ENCODE results near the gene ARSK.

Gene ARSK, protein sequence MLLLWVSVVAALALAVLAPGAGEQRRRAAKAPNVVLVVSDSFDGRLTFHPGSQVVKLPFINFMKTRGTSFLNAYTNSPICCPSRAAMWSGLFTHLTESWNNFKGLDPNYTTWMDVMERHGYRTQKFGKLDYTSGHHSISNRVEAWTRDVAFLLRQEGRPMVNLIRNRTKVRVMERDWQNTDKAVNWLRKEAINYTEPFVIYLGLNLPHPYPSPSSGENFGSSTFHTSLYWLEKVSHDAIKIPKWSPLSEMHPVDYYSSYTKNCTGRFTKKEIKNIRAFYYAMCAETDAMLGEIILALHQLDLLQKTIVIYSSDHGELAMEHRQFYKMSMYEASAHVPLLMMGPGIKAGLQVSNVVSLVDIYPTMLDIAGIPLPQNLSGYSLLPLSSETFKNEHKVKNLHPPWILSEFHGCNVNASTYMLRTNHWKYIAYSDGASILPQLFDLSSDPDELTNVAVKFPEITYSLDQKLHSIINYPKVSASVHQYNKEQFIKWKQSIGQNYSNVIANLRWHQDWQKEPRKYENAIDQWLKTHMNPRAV

DNA sequence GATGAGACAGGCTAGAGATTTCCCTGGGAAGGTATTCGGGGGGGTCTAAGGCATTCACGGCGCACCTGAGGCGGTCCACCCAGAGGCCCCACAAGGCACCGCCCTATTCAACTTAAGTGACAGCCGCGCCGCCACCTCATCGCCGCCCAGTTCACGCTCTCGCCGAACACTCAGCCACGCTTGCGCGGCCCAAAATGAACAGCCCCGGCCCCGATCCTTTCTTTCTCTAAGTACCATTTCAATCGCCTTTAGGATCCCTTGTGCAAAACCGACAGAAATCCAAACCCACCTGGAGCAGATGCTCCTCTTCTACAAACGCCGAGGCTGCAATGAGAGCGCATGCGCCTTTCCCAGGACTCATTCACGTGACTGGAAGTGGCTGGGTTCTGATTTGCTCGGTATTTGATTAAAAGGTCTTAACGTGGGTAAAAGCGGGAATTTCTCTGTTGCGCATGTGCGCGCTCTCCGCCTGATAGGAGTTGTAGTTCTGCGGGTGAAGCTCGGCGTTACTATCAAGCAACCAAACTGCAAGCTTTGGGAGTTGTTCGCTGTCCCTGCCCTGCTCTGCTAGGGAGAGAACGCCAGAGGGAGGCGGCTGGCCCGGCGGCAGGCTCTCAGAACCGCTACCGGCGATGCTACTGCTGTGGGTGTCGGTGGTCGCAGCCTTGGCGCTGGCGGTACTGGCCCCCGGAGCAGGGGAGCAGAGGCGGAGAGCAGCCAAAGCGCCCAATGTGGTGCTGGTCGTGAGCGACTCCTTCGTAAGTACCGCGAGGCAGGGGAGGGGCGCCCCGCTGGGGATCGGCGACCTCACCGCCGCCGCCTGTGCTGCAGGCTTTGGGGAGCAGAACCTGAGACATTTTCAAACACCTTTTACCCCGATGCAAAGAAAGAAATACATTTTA lies at the start of gene ARSK, which contains the start of gene SKIC3:
ARSK (plus strand) TSS at position 455 of the 902 bp plus-strand sequence; CDS start at position 633, 178 bp downstream.
SKIC3 (minus strand) TSS at position 331 of the 902 bp plus-strand sequence. CDS start 7,827 bp downstream, outside the sequence.
- peak; percentile 93 for DNase-seq

DNA sequence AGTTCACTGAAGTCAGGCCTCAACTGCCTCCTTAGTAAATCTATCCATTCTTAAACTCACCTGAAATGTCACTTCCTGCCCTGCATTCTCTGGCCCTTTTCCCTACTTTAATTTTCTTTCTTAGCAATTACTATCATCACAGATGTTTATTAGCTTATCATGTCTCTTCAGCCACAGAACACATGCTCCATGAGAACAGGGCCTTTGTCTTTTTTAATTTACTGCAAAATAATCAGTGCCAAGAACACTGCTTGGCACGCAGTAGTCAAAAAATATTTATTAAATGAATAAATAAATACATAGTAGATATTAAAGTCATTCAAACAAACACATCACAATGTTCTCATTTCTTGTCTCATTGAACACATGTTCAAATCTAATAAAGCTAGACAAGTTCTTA lies 46.4 kb upstream of the ARSK start:
- no peak for DNase-seq

DNA sequence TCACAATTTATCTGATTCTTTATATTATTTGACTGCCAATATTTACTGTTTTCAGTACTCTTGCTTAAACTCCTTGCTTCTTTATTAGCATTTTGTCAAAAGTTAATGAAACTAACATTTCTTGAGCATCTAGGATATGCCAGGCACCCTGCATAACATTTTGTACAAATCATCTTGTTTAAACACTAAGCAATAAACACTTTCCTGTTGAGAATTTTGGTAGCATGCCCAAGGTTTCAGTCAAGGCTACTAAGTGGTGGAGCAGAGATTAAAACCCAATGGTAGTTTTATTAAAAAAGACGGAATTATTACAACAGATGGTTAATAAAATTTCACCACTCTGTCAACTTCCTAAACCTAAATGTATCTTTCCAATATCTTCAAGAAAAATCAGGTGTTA lies 43.3 kb upstream of the ARSK start:
- DNase-seq = no peak

DNA sequence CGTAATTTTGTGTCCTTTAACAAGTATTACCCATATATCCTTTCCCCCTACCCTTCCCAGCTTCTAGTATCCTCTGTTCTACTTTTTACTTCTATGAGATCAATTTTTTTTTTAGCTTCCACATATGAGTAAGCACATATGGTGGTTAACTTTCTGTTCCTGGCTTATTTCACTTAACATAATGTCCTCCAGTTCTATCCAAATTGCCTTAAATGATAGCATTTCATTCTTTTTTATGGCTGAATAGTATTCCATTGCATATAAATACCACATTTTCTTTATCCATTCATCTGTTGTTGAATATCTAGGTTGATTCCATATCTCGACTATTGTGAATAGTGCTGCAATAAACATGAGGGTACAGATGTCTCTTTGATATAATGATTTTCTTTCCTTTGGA lies 36.5 kb upstream of the ARSK start:
- no peak for DNase-seq

DNA sequence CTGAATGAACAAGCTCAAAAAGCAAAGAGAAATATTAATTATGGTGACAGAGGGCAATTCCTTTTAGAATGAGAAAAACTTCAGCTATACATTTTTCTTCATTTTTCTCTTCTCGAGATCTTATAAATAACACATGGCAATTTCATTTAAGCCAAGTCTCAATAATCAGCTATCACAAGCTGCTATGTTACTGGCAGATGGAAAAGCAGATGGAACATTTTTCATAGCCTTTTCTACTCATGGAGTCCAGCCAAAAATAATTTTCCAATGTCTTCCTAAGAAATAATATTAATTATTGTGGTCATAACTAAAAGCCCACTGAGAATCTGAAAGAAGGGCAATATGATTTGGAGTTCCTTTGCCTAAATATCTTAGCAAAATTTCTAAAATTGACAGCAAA lies 35.8 kb upstream of the ARSK start:
- no peak for DNase-seq

DNA sequence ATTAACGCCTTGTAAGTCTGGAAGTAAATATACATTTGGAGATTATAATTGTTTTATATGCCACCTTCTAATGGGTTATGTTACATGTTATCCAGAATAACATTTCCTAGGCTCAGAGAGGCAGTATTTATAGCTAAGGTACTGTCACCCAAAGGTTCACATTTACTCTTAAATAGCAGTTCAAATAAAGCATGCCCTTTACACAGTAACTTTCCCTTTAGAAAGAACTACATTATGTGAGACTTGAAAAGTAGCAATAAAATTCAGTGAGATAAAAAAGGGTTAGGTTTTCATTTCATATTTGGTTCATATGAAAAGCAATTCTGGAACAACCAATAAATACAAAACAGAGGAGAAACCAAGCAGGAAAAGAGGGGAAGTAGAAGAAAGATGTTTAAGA lies 35.2 kb upstream of the ARSK start:
- DNase-seq = no peak

DNA sequence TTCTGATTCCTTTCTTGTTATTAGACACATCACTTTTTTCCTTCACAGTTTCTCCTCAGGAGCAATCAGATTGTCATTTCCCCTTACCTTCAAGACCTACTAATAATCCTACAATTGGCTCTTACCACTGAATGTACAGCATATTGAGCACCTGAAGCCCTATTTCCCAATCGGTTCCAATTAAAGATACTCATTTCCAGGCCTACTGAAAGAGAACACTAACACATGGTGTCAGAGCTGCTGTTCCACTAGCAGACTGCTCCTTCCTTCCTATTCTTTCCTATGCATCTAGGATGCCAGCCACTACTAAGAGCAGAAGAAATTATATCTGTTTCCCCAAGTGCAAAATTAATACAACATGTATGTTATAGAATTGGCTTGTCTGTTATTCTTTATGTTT lies 34.7 kb upstream of the ARSK start:
- DNase-seq = no peak

DNA sequence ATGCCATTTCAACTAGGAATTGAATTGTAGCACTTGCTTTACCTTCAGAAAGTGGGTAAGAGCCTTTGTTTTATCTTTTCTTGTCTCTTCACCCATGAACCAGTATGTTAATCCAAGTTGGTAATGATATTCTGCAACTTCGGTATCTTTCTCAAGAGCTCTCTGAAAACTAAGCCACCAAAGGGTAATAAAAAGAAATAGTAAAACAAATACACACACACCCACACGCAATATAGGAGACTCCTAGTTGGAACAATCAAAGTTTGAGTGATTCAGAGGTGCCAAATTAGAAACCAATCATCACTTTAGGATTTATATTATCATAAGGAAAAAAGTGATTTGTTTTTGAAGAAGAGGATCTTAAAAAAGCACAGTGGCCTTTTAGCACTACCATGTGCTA lies 30.5 kb upstream of the ARSK start:
- no peak for DNase-seq

DNA sequence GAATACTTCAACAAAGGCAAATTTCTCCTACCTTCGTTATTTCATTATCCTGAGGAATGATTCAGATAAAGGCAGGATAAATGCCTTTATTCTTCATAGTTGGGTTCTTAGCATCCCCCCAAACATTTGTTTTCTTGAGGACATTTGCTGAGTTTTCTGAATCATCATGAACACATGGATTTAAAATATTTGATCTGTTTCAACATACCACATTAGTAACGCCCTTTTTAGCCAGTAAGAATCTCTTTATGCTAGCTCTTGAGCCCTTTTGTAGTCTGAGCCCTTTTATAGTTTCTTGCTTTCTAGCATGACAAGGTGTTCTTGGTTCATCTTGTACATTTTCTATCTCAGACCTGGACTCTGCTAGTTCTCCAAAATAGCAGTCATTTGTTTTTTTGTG lies 28.0 kb upstream of the ARSK start:
- DNase-seq = no peak

DNA sequence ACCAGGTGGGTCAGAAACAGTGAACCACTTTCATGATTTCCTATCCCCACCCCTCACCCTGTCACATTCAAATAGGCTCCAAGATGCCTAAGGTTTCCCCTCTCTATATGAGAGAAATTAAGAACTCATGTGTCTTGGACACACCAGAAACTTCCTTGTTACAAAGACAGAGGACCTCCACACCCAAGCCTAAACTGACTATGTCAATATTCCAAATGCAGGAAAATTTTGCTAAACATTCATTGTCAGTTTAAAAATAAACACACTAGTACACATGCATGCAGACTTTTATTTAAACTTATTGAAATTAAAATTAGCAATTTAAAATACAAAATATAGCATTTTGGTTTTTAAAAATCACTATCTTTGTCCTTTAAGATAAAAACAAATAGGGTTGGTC lies 26.3 kb upstream of the ARSK start:
- DNase-seq = no peak

DNA sequence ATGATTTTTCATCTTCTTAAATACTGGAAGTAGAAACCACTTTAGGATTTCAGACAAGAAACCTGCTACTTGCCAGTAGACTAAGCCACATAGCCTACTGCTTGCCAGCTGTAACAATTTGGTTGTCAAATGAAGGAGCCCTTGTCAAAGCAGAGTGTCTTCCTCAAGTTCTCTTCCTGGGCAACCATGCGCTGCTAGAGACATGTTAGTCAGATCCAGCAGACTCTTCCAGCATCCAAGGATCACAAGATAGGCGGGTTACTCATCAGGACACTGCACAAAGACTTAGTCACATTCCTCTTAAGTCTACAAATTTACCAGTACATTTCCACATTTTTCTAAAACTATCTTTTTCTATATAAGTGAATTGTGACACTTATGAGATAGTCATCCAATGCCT lies 24.5 kb upstream of the ARSK start:
- DNase-seq = no peak

DNA sequence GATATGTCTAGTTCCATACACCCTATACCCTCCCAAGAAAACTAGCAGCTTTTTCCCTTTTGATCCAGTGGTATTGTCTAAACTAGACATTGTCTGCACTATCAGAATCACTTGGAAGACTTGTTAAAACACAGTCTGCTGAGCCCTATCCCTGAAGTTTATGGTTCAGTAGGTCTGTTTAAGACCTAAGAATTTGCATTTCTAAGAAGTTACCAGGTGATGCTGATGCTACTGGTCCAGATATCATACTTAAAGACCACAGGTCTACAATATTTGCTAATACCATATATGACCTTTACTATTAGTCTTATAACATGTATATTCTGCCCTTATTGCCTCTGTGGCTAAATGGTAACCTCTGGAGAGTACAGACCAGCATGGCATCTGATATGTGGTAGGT lies 23.4 kb upstream of the ARSK start:
- no peak for DNase-seq

DNA sequence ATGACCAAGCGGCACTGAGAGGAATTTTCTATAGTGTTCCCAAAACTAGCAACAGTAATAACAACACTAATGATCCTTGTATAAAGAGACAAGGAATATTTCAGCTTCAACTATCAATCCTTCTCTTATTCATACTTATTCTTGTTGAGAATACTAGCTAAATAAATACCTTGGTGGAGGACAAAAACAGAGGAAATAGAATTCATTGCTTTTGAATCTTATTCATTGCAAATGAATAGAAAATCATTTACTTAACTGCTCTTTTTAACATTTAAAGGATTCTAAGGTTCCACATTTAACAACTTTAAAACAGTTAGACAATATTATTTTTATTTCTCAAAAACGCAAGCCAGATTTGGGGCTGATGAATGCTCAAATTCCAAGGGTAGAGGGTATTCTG lies 22.5 kb upstream of the ARSK start:
- no peak for DNase-seq

DNA sequence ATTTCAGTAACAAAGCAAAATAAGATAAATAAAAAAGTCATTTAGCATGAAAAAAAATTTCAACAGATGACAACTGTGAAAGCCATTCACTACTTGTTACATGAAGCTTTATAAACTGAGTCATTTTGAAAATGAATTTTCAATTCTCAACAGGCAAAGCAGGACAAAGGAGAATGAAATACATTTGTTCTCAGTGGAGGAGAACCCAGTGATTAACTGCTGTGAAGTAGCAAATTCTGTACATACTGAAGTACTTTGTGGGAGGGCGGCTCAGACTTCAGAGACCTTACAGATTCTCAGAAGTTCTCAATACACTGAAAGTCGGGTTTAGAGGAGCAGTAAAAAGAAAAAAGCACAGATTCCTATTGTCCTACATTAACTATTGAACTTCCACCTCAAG lies 21.8 kb upstream of the ARSK start:
- peak; percentile 23 for DNase-seq

DNA sequence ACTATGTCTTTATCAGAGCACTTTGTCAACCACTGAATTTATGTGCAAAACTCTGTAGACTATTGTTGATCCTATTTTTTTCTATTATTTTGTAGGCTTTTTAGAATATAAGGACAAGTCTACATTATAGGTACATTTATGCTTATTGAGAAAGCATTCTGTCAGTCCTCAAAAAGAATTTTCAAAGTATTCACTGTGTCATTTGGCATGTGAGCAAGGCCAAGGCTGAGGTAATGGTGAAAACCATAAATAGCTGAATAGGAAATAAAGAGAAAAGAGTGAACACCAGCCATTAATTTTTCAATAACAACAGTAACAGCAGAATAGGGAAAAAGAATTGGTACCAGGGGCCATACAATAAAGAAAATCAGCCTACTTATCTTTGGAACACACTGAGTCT lies 21.1 kb upstream of the ARSK start:
- DNase-seq = no peak

DNA sequence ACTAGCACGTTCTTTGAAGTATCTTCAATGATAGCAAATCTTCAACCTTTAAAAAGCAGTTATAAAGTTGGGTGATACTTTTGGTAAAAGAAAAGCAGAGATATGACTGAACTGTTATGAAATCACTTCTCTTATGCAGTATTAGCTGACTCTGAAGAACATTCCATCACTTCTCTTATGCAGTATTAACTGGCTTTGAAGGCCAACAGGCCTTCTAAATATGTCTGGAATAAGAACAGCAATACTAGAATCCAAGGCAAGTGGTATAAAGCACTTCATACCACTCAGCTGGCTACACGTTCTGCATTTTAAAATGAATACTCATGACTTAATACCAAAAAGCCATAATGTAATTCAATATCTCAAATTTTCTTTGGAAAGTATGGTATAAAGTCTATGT lies 17.4 kb upstream of the ARSK start:
- no peak for DNase-seq

DNA sequence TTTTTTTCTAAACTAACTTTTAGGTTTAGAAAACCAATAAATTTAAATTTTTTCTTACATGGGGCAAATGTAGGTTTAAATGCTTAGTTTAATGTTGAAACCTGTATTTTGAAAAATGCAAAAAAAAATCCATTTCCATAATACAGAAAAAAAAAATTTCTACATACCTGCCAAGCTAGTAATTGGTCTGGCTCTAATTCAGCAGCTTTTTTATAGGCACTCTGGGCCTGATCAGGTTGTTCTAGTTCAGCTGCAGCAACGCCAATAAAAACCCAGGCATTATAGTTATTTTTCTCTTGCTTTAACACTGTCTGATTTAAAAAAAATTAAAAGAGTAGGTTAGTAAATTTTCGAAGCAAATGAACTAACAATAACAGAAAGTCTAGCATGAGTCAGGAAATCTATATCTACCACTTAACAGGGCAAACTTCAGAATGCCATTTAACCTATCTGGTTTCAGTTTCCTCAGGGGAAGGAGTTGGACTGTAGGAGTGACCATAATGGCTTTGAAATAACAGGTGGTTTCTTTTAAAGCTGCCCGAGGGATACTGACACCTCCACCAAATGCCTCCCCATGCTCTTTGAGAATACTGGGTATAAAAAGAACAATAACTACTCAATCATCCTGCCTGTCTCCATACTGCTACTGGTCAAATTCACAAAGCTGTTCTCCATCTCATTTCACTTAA lies 11.7 kb upstream of the ARSK start:
- no peak for DNase-seq

DNA sequence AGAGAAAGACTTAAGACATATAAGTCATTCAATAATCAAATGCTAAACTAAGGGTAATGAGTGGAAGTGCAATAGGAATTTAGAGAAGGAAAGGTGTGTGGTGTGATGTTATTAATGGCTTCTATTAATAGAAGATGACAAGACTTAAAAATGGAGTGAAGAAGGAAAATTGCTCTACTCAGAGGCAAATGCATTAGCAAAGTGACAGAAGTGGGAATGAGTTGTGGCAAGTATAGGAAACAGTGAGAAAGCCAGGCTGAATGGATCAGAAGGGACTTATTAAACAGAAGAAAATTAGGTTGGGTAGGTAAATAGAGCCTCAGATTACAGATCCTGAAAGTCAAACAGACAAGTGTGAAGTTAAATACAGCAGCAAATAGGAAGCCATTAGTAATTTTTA lies 5.9 kb upstream of the ARSK start:
- no peak for DNase-seq

DNA sequence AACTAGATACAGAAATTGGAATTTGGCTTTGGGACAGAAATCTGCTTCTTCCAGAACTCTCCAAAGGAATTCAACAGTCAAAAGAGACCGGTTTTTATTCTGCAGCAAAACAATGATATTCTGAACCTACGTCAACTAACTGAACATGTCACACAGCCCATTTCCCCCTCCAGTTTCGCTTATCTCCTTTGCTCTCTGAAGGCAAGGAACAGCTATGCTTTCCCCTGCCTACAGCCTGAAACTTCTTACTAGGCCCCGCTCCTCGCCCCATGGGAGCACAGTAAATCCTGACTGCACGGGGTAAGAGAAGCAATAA lies 612 bp upstream of the ARSK start:
- DNase-seq = no peak

DNA sequence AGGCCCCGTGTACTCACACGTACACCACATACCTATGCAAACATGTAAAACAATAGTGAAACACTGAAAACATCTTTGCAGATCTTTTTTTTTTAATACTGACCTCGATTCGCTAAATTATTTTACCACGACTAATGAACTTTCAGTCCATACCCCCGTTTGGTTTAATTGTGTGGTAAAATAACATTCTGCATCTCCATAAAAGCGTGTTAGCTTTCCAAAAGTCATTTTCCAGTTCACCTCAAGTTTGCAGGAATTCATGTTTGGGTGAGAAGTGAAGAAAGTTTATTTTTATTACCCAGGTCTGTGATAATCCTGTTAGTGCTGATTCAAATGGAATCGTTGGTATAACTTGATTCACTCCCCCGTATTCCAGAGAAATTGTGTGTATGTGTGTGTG lies 652 bp downstream of the ARSK start:
- DNase-seq = no peak

DNA sequence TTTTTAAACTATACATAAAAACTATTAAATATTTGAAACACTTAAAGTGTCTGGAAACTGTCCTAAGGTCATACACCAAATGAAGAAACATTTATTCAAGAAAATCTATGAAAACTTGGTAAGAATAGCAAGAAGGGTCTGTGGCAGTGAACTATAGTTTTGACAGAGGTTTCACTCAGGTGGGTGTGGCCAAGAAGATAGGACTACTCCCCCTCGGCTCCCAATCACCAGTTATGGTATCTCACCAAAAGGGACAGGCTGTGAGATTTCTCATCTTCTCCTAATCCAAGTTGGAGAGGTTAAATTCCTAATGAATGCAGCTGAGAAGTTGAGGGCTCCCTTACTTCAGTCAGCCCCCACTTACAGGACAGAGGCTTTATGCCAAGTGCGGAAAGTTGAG lies 2.9 kb downstream of the ARSK start:
- no peak for DNase-seq

DNA sequence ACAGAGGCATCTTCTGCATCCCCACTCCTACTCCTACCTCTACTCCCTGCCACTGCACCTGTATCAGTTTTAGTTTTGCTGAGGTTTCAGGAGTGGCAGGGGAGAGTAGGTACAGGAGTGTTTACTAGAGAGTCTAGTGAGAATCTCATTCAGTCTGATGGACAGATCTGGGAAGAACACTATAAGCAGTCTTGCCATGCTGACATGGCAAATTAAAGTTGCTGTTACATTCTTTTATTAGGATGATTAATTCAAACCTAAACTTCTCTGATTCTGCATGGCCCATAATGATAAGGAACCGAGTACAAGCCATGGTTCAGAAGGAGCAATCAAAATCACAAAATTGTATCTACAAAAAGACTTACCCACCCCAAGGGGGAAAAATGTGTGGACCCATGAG lies 7.4 kb downstream of the ARSK start:
- DNase-seq = no peak

DNA sequence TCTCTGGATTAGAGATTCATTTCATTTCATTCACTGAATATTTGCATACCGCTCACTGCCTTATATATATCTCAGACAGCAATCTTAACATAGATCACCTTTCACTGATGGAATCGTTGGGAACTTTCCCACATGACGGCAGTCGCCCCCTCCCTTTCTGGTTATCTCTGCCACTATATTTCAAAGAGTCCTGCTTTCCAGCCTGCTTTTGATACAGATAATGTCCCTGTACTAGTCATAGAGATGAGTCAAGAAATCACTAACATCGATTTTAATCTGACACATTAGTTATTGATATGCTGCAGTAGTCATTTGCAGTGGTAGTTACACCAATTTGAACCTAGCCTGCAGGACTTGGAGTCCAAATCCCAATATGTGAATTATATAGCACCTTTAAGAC lies 8.5 kb downstream of the ARSK start:
- DNase-seq = no peak

Data from NCI-H2227 treated with DMSO at 0.1 percent for 48 hours (cell line).